ENCODE measurements around the gene TYR. TPM values are rescaled to one million over a fixed set of nuclear protein-coding genes. Genes with fewer than 3 reads are reported as not detected.

The TYR gene
- total RNA-seq, 1 experiment from 2014 or later: not detected

DNA sequence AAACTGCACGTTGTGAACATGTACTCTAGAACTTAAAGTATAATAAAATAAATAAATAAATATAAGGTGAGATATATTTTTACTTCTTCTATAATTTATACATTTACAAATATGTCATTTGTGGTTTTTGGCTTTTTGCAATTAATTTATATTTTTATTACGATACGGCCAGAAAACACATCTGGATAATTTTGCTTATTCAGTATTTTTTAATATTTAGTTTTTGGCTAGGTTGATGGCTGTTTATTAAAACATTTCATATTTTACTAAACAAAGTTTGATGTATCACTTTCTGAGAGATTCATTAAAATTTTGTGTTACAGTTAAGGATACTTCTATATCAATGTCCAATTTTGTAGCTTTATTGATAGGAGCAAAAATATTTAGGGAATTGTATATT is 15.7 kb upstream of the TYR start:
- no peaks in the 10 kb centered on the region for H3K27me3 ChIP-seq (ENCODE audit: insufficient read depth, low read length)
- H2BK120ac ChIP-seq (ENCODE audit: low read depth, low read length, poor library complexity, severe bottlenecking): no peak overlapping the region
- H3K27ac Mint-ChIP-seq: no peak overlapping the region
- H3K27ac ChIP-seq (ENCODE audit: insufficient read length, low read depth, low read length): no peak overlapping the region
- TF ChIP-seq, protein P1, sequence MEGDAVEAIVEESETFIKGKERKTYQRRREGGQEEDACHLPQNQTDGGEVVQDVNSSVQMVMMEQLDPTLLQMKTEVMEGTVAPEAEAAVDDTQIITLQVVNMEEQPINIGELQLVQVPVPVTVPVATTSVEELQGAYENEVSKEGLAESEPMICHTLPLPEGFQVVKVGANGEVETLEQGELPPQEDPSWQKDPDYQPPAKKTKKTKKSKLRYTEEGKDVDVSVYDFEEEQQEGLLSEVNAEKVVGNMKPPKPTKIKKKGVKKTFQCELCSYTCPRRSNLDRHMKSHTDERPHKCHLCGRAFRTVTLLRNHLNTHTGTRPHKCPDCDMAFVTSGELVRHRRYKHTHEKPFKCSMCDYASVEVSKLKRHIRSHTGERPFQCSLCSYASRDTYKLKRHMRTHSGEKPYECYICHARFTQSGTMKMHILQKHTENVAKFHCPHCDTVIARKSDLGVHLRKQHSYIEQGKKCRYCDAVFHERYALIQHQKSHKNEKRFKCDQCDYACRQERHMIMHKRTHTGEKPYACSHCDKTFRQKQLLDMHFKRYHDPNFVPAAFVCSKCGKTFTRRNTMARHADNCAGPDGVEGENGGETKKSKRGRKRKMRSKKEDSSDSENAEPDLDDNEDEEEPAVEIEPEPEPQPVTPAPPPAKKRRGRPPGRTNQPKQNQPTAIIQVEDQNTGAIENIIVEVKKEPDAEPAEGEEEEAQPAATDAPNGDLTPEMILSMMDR (conservative IDR thresholded peaks at IDR 0.05): no peak
- H4K91ac ChIP-seq (ENCODE audit: insufficient read length, low read depth, low read length): no peak overlapping the region
- no peak for DNase-seq
- H3K14ac ChIP-seq (ENCODE audit: insufficient read depth, low read length): no peak overlapping the region
- H2BK5ac ChIP-seq (ENCODE audit: insufficient read length, low read length): no peak overlapping the region
- no peak overlapping the region for H4K5ac ChIP-seq (ENCODE audit: insufficient read length, low read depth, low read length)
- H3K56ac ChIP-seq (ENCODE audit: insufficient read length, low read depth, low read length): no peak overlapping the region
- no peak overlapping the region for H4K8ac ChIP-seq (replicated peaks; ENCODE audit: insufficient read length, low read depth, low read length)
- no peak overlapping the region for H2AFZ ChIP-seq (ENCODE audit: low read length)
- H2BK20ac ChIP-seq (ENCODE audit: low read depth, low read length, poor library complexity, severe bottlenecking): no peak overlapping the region
- no peak overlapping the region for H3K18ac ChIP-seq (ENCODE audit: insufficient read length, low read depth, low read length)
- no peaks in the 10 kb centered on the region for H3K79me1 ChIP-seq (ENCODE audit: insufficient read depth, low read depth, low read length, poor library complexity, severe bottlenecking)
- H2BK12ac ChIP-seq (ENCODE audit: insufficient read length, low read depth, low read length): no peak overlapping the region
- no peak overlapping the region for H3K9ac ChIP-seq (ENCODE audit: extremely low read depth, insufficient read length, low read length)
- no peak overlapping the region for H3K23ac ChIP-seq (ENCODE audit: insufficient read length, low read depth, low read length)
- no peaks in the 10 kb centered on the region for H3K36me3 Mint-ChIP-seq (ENCODE audit: insufficient read depth in 1 of 3, low read depth in 3 of 3)
- no peak overlapping the region for H3K4me3 Mint-ChIP-seq
- no peaks in the 10 kb centered on the region for H3K79me2 ChIP-seq (ENCODE audit: insufficient read depth, low read length)
- no peak overlapping the region for H3K4ac ChIP-seq (ENCODE audit: low read depth, low read length)
- no peak overlapping the region for H3T11ph ChIP-seq (ENCODE audit: low read length)
- no peak overlapping the region for H2BK15ac ChIP-seq (ENCODE audit: low read depth, low read length)
- H3K23me2 ChIP-seq (ENCODE audit: insufficient read length, low read depth, low read length, poor library complexity, severe bottlenecking): no peaks in the 10 kb centered on the region
- no peak overlapping the region for H3K4me2 ChIP-seq (ENCODE audit: insufficient read depth, insufficient read length, low read length)
- WGBS (ENCODE audit: extremely low coverage, insufficient read length, low lambda C conversion rate): no CpG with 5 or more reads among the region's 3 CpGs
- H3K4me1 ChIP-seq (ENCODE audit: insufficient read depth, low read length): no peaks in the 10 kb centered on the region
- H3K9me3 ChIP-seq (ENCODE audit: control insufficient read depth, low read depth, low read length): no peaks in the 10 kb centered on the region
- no peaks in the 10 kb centered on the region for H3K27me3 Mint-ChIP-seq (ENCODE audit: low read depth)
- H3K4me1 Mint-ChIP-seq: no peaks in the 10 kb centered on the region
- H4K20me1 ChIP-seq (ENCODE audit: control insufficient read depth, insufficient read depth, insufficient read length): no peaks in the 10 kb centered on the region
- no peaks in the 10 kb centered on the region for H3K9me3 Mint-ChIP-seq
- H2AK5ac ChIP-seq (ENCODE audit: insufficient read length, low read length): no peak overlapping the region
